Transverse colon (tissue), 4 donors: ENCODE results near the gene DENND11.

Experiments used
- EP300 ChIP-seq: sonication (generic); formaldehyde crosslinking; IDR thresholded peaks from one replicate; pipeline ENCODE4 v1.6.1; 2017; ENCODE audit warnings: antibody characterized with exemption, low read depth
- POLR2A ChIP-seq: fragments of 450-650 bp; IDR thresholded peaks from one replicate; pipeline ENCODE4 v1.6.1; 2016; ENCODE audit warnings: antibody characterized with exemption, mild to moderate bottlenecking, moderate library complexity
- POLR2AphosphoS5 ChIP-seq, 3 donors: sonication (generic); formaldehyde crosslinking; IDR thresholded peaks; one replicate each; pipeline ENCODE4 v1.6.1; 2016; ENCODE audit warnings: antibody characterized with exemption in 3 of 3
- TF ChIP-seq, protein P1 (sequence below), 5 experiments: fragments of 200-600 bp in 3 of 5; fragments of 450-650 bp in 2 of 5; sonication (generic) in 3 of 5; IDR thresholded peaks; 1 replicate in 2 of 5; 2 replicates in 3 of 5; pipeline ENCODE4 v1.5.1; 2016 to 2017; ENCODE audit warnings: antibody characterized with exemption in 5 of 5, inconsistent platforms in 3 of 5, mild to moderate bottlenecking in 2 of 5, moderate library complexity in 1 of 5

DNA sequence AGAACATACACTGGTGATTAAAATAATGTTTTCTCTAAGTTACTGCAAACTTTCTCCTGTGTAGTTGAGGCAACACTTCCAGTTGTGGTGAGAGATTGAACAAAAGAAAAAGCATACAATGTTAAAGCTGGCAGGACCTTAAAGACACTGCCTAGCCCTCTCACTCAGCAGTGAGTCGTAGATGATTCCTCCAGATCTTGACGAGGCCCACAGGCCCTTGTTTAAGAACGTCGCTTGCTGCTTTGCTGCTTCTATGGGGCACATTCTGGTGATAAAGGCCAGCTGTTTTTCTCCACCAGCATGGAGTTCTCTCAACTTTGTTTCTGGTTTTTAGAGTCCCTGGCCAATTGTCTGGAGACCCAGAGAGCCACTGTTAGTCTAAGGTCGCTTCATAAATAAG, 2.8 kb upstream of the DENND11 start:
- TF ChIP-seq POLR2AphosphoS5 (IDR thresholded peaks at IDR 0.05) (no peak), EP300 (no peak), POLR2A (no peak)
- TF ChIP-seq, protein P1, sequence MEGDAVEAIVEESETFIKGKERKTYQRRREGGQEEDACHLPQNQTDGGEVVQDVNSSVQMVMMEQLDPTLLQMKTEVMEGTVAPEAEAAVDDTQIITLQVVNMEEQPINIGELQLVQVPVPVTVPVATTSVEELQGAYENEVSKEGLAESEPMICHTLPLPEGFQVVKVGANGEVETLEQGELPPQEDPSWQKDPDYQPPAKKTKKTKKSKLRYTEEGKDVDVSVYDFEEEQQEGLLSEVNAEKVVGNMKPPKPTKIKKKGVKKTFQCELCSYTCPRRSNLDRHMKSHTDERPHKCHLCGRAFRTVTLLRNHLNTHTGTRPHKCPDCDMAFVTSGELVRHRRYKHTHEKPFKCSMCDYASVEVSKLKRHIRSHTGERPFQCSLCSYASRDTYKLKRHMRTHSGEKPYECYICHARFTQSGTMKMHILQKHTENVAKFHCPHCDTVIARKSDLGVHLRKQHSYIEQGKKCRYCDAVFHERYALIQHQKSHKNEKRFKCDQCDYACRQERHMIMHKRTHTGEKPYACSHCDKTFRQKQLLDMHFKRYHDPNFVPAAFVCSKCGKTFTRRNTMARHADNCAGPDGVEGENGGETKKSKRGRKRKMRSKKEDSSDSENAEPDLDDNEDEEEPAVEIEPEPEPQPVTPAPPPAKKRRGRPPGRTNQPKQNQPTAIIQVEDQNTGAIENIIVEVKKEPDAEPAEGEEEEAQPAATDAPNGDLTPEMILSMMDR (IDR thresholded peaks at IDR 0.05), result no peak
